ENCODE measurements around the gene CNTN2.

The CNTN2 gene

DNA sequence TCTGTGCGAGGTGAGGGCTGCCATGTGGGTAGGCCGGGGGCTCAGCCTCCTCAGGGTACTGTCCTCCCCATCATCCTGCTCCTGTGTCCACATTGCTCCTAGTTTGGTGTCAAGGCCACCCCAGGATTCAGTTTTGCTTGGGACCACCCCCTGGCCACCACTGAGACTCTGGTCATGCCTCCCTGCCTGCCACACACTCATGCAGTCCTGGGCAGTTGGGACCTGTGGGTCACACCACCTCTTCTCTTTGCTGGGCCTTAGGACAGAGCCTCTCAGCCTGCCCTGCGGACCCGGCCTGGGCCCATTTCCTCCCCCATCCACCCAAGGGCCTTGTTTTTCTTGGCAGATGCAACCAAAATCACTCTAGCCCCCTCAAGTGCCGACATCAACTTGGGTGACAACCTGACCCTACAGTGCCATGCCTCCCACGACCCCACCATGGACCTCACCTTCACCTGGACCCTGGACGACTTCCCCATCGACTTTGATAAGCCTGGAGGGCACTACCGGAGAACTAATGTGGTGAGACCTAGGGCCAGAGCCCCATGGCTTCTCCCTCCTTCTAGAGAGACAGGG lies 21.8 kb downstream of the CNTN2 start:
- CTCF ChIA-PET, result interaction anchor here (1.6 to 5.4 kb wide), 2 partner anchors 76 to 88 kb away, joined by 4 to 150 read pairs; no protein-coding TSS in a partner anchor
- TF ChIP-seq, protein P1, sequence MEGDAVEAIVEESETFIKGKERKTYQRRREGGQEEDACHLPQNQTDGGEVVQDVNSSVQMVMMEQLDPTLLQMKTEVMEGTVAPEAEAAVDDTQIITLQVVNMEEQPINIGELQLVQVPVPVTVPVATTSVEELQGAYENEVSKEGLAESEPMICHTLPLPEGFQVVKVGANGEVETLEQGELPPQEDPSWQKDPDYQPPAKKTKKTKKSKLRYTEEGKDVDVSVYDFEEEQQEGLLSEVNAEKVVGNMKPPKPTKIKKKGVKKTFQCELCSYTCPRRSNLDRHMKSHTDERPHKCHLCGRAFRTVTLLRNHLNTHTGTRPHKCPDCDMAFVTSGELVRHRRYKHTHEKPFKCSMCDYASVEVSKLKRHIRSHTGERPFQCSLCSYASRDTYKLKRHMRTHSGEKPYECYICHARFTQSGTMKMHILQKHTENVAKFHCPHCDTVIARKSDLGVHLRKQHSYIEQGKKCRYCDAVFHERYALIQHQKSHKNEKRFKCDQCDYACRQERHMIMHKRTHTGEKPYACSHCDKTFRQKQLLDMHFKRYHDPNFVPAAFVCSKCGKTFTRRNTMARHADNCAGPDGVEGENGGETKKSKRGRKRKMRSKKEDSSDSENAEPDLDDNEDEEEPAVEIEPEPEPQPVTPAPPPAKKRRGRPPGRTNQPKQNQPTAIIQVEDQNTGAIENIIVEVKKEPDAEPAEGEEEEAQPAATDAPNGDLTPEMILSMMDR (IDR thresholded peaks at IDR 0.05; ENCODE audit: control extremely low read depth, extremely low read depth, low read depth, missing control alignments), result no peak
- POLR2A ChIA-PET, result no interaction called here
- DNase-seq (ENCODE audit: extremely low spot score), result no peak

- POLR2A ChIA-PET, result no interaction called here
- no peak for DNase-seq (ENCODE audit: extremely low spot score)
- TF ChIP-seq, protein P1 (IDR thresholded peaks at IDR 0.05; ENCODE audit: control extremely low read depth, extremely low read depth, low read depth, missing control alignments), result no peak
- CTCF ChIA-PET, result interaction anchor here (1.3 to 1.6 kb wide), 3 partner anchors 9 to 89 kb away, joined by 4 read pairs; no protein-coding TSS in a partner anchor
Measured at GRCh38 chr1:205065666-205066065, 22.7 kb downstream of the CNTN2 start.

DNA sequence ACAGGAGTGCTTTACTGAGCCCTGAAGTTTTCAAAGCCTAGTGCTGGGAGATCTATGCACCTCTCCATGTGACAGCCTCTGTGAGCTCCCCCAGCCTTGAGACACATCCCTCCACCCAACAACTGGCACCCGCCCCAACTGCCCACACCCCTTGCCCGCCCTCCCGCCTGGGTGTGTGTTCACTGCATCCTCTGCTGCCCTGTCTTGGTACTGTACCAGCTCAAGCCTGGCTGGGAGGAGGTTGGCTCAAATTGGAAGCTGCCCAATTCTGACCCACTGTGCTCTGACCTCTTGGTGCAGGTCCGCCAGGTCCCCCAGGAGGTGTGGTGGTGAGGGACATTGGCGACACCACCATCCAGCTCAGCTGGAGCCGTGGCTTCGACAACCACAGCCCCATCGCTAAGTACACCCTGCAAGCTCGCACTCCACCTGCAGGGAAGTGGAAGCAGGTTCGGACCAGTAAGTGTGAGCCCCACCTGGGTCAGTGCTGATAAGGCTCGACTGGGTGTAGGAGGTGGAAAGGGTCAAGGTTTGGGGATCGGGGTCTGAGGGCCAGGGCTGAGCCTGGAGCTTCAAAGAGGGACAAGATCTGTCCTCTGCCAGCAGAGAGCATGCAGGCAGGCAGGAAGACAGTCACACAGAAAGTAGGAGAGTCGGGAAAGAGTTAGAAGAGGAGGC lies 23.3 kb downstream of the CNTN2 start:
- TF ChIP-seq, protein P1 (IDR thresholded peaks at IDR 0.05; ENCODE audit: control extremely low read depth, extremely low read depth, low read depth, missing control alignments), result no peak
- POLR2A ChIA-PET, result no interaction called here
- CTCF ChIA-PET, result interaction anchor here (1.3 to 1.6 kb wide), 3 partner anchors 9 to 89 kb away, joined by 4 read pairs; no protein-coding TSS in a partner anchor
- DNase-seq (ENCODE audit: extremely low spot score), result no peak

- TF ChIP-seq, protein P1 (IDR thresholded peaks at IDR 0.05; ENCODE audit: control extremely low read depth, extremely low read depth, low read depth, missing control alignments), result no peak
- ChIA-PET POLR2A (no interaction called here), CTCF (interaction anchor here (1.2 to 1.5 kb wide), 2 partner anchors 9 to 78 kb away, joined by 3 to 4 read pairs; no protein-coding TSS in a partner anchor)
- DNase-seq (ENCODE audit: extremely low spot score), result no peak
Measured at GRCh38 chr1:205067031-205067430, 24.0 kb downstream of the CNTN2 start.

DNA sequence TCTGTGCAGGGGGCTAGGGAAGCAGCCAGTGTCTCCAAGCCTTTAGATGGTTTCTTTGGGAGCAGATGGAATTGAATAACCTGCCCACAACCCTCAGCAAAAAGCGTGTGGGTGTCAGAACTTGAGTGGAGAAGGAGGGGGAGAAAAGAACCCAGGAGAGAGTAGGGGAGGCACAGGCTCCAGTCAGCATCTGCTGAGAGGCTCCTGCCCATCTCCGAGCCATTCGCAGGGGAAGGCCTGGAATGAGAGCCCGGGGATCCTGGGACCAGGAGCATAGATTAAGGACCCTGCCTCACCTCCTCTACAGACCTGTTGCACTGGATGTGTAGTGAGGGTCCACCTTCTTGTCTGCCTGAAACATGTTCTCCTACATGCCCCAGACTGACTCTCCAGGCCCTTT lies 25.0 kb downstream of the CNTN2 start:
- TF ChIP-seq, protein P1 (IDR thresholded peaks at IDR 0.05; ENCODE audit: control extremely low read depth, extremely low read depth, low read depth, missing control alignments), result no peak
- POLR2A ChIA-PET, result no interaction called here
- CTCF ChIA-PET, result interaction anchor here (1.2 kb wide), 1 partner anchor 79 kb away, joined by 3 read pairs; no protein-coding TSS in a partner anchor
- DNase-seq (ENCODE audit: extremely low spot score), result no peak

DNA sequence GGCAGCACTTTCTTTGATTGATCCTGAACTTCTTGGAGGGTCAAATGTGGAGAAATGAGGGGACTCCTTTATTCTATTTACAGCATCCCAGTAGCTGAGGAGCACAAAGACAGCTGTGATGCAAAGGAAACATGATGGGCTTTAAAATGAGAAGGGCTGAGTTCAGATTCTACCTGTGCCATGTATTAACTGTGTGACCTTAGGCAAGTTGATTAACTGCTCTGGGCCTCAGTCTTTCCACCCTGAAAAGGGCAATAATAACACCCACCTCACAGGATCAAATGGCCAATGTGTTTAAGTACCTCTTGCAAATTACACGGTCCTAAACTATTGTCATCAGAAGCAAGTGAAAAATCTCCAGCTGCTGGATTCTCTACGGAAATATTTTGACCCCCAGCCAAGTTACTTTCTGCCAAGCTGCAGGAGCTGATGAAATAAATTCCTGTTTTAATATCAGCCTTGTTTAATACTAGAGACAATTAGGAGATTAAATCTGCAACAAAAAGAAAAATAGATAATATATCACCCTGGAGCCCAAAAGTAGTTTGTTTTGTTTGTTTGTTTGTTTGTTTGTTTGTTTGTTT lies 25.5 kb downstream of the CNTN2 start:
- ChIA-PET POLR2A (no interaction called here), CTCF (no interaction called here)

More for the DNA sequence above, 25.5 kb downstream of the CNTN2 start:
- TF ChIP-seq, protein P1 (IDR thresholded peaks at IDR 0.05; ENCODE audit: control extremely low read depth, extremely low read depth, low read depth, missing control alignments), result no peak
- no peak for DNase-seq (ENCODE audit: extremely low spot score)

All from GM10248 (cell line).